Colon (tissue), 2 donors: Measurements from ENCODE around the gene ODAPH.

Experiments used
- FAIRE-seq: peaks from 2 replicates; lab custom pipeline; 2012; peaks lifted over from hg19 to GRCh38; lab: Jason Lieb, UNC
- donor health status: control.
- donor health status: control.

ODAPH gene

GRCh38 chr4:75544870-75545269 lies 11.0 kb upstream of the ODAPH start:
- FAIRE-seq: no peak

DNA sequence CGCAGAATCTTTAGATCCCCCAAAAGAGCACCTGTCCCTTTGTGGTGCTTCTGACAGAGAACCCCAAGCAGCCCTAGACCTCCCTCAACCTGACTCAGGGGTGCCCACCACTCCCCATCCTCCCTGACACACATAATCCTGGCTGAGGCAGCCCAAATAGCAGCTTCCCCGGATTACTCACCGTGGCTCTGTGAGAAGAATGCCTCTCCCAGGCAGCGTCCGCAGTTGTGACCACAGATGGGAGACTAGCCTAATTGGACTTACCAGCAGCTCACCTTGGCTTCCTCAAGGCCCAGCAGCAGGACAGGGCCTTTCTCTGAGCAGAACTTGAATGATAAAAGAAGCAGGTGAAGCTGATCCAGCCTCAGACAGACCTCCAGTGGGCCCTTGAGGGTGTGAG lies 10.3 kb upstream of the ODAPH start:
- no peak for FAIRE-seq

- FAIRE-seq: no peak
Observed at GRCh38 chr4:75547647-75548387, 8.0 kb upstream of the ODAPH start.

- FAIRE-seq: no peak
Observed at GRCh38 chr4:75549019-75549418, 6.8 kb upstream of the ODAPH start.

GRCh38 chr4:75552452-75552851 lies 3.4 kb upstream of the ODAPH start:
- no peak for FAIRE-seq

DNA sequence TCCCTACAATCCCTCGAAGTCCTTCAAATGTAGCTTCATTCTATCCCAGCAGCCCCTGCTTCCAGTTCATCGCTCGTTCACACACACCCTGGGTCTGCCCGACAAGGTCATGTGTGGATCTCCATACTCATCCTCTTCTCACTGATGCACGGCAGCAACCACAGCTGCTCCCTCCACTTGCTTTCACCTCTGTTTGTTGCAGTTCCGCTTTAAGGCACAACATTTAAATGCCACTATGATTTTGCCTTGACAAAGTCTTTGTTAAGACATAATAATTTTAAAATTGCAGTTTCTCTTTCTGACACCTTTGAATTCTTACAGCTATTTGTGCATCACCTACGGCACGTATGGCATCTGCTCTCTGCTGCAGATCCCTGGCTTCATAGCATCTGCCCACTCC lies 1.8 kb downstream of the ODAPH start:
- no peak for FAIRE-seq

DNA sequence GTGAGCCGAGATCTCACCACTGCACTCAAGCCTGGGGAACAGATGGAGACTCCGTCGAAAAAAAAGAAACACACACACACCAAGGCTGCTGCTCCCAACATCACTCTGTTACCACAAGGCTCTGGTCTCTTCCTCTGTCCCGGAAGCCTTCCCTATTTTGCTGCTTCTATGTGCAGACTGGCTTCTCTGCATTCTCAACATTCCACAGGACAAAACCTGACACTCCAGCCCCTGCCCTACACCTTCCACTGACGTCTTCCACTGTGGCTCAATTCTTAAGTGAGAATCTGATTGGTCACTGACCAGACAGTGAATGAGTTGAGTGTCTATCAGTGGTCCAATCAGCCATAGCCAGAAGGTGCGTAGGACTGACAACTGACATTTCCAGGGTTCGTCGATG lies 5.9 kb downstream of the ODAPH start:
- FAIRE-seq: no peak

DNA sequence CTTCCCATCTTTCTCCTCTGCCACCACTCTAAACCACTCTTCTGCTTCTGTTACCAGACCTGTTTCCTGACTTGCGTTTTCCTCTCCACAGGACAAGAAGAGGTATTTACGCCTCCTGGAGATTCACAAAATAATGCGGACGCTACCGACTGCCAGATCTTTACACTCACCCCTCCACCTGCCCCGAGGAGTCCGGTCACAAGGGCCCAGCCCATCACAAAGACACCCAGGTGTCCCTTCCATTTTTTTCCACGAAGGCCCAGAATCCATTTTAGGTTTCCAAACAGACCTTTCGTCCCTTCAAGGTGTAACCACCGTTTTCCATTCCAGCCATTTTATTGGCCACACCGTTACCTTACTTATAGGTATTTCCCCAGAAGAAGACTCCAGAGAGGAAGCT lies 8.2 kb downstream of the ODAPH start:
- FAIRE-seq: no peak

DNA sequence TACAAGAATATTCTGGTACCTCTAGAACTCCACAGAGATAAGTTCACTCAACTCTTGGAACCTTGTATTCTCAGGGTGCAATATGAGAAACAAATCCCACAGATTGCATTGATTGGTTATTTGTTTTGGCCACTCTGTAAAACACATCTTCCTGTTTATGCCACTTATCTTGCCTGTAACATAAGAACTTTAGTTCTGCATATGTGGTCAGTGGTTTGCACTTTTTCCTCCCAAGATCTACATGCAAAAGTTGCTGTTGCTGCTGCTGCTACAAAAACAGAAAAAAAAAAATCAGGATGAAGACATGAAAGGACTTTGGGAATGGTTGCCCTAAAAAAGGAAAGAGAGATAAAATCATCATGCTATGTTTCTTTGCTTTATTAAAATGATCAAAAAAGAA lies 9.6 kb downstream of the ODAPH start:
- no peak for FAIRE-seq

DNA sequence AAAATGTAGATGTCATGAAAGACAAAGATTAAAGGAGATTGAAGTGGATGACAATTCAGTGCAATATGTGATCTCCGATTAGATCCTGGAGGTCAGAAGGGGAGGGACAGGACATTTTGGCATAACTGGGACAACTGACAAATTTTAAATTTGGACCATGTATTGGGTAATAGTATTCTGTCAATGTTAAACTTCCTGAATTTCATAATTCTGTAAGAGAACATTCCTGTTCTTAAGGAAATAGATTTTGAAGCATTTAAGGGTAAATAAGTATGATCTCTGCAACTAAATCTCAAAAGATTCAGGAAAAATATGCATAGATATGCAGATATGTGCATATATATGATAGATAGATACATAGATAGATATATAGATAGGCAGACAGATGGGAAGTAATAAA lies 11.0 kb downstream of the ODAPH start:
- no peak for FAIRE-seq

DNA sequence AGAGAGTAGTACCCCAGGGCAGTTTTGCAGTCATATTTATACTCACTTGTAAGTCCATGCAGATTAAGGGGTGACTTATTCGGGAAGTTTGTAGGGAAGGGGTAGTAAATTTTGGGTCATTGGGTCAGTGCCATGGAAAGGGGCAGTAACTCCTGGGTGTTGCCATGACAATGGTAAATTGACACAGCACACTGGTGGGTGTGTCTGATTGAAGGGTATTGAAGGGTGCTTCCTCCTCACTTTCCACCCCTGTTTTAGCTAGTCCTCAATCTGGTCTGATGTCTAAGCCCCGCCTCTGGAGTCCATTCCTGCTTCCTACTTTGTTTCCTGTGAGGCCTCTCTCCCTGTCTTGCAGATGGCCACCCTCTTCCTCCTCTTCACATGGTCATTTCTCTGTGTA lies 11.9 kb downstream of the ODAPH start:
- FAIRE-seq: no peak

DNA sequence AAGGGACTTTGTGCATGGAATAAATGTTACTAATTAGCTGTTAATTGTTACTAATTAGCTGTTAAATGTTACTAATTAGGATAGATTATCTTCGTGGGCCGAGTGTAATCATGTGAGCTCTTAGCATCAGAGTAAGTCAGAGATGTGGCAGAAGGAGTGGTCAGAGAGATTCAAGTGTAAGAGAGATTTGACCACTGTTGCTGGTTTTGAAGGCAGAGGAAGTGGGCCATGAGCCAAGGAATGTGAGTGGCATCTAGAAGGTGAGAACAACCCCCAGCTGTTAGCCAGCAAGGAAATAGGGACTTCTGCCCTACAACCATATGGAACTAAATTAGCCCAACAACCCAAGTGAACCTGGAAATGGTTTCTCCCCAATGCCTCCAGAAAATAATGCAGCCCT lies 28.2 kb downstream of the ODAPH start:
- no peak for FAIRE-seq

GRCh38 chr4:75593393-75593792 lies 37.5 kb downstream of the ODAPH start:
- FAIRE-seq: no peak

GRCh38 chr4:75596061-75596460 lies 40.2 kb downstream of the ODAPH start:
- no peak for FAIRE-seq

DNA sequence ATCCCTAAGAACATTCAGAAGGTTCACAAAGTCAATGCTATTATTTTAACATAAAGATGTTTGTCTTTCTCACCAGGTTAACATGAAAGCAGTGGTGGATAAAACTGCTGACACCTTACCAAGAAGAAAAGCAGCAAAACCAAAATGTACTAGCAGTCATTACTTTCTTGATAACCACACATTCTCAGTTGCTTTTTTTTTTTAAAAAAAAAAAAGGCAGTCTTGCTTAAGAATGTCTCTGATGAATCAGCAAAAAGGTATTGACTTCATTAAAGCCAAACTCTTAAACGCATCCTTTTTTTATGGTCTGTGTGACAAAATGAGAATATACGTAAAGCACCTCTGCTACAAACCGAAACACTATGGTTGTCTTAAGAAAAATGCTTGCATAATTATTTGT lies 42.5 kb downstream of the ODAPH start:
- FAIRE-seq: no peak

GRCh38 chr4:75599647-75600046 lies 43.8 kb downstream of the ODAPH start:
- no peak for FAIRE-seq

- FAIRE-seq: no peak
Observed at GRCh38 chr4:75605928-75606327, 50.1 kb downstream of the ODAPH start.

GRCh38 chr4:75612306-75612705 lies 56.4 kb downstream of the ODAPH start:
- FAIRE-seq: no peak
